Smooth muscle cell (in vitro differentiated cells): ENCODE results near the gene TBC1D22B. TPM values are rescaled to one million over a fixed set of nuclear protein-coding genes. Genes with fewer than 3 reads are reported as not detected.

Experiments used
- DNase-seq: peaks from one replicate; lab custom pipeline; 2025; ENCODE audit not compliant: unreplicated experiment; lab: John Stamatoyannopoulos, UW
- H2AFZ ChIP-seq: fragments of 200-600 bp; sonication (generic); 2 replicates; pipeline ENCODE4 v1.6.0; 2016; ENCODE audit warnings: antibody characterized with exemption, low read depth, mild to moderate bottlenecking
- H3F3A ChIP-seq: fragments of 200-600 bp; sonication (generic); 2 replicates; pipeline ENCODE4 v1.6.0; 2017; ENCODE audit warnings: antibody characterized with exemption, low read depth
- H3K27ac ChIP-seq: fragments of 200-600 bp; sonication (generic); 2 replicates; pipeline ENCODE4 v1.5.1; 2016; ENCODE audit warnings: low read depth, mild to moderate bottlenecking
- H3K27me3 ChIP-seq: fragments of 200-600 bp; sonication (generic); 2 replicates; pipeline ENCODE4 v1.6.1; 2016; ENCODE audit warnings: low read depth, mild to moderate bottlenecking
- H3K36me3 ChIP-seq: fragments of 200-600 bp; sonication (generic); 2 replicates; pipeline ENCODE4 v1.5.1; 2016; ENCODE audit warnings: low read depth
- H3K4me1 ChIP-seq: fragments of 200-600 bp; sonication (generic); 2 replicates; pipeline ENCODE4 v1.5.1; 2016; ENCODE audit warnings: low read depth
- H3K4me2 ChIP-seq: fragments of 200-600 bp; sonication (generic); 2 replicates; pipeline ENCODE4 v1.6.0; 2016; ENCODE audit warnings: mild to moderate bottlenecking
- H3K4me3 ChIP-seq: fragments of 200-600 bp; sonication (generic); 2 replicates; pipeline ENCODE4 v1.5.1; 2016; ENCODE audit warnings: mild to moderate bottlenecking
- H3K79me2 ChIP-seq: fragments of 200-600 bp; sonication (generic); 2 replicates; pipeline ENCODE4 v1.6.0; 2016; ENCODE audit warnings: low read depth, mild to moderate bottlenecking
- H3K9ac ChIP-seq: fragments of 200-600 bp; sonication (generic); 2 replicates; pipeline ENCODE4 v1.6.0; 2016; ENCODE audit warnings: low read depth
- H3K9me3 ChIP-seq: fragments of 200-600 bp; sonication (generic); replicated peaks from 2 replicates; pipeline ENCODE4 v1.5.1; 2016; ENCODE audit warnings: low read depth
- H4K20me1 ChIP-seq: fragments of 200-600 bp; sonication (generic); 2 replicates; pipeline ENCODE4 v1.6.0; 2016; ENCODE audit warnings: low read depth
- CTCF ChIP-seq: fragments of 200-600 bp; sonication (generic); IDR thresholded peaks from 2 replicates; pipeline ENCODE4 v1.5.1; 2017; ENCODE audit warnings: borderline replicate concordance, mild to moderate bottlenecking, antibody characterized with exemption; ENCODE audit not compliant: insufficient read depth, poor library complexity, severe bottlenecking
- WGBS: methylation state at CpG from one replicate; pipeline ENCODE4 v1.1.7; 2016; ENCODE audit warnings: low lambda C conversion rate; 5-methylcytosine and 5-hydroxymethylcytosine counted together
- polyA plus RNA-seq: library from polyadenylated mRNA; unstranded; fragments of >200 nt; fragmentation: Nextera tagmentation; extraction: Ambion mirVana; gene quantifications from 2 replicates; pipeline ENCODE4 v1.2.1, GENCODE V29; 2016
- total RNA-seq: library from RNA; depleted of rRNA; stranded (reverse); fragments of >200 nt; gene quantifications from 2 replicates; pipeline ENCODE4 v1.2.3, GENCODE V29; 2014

The TBC1D22B gene
- total and polyA plus RNA-seq, 2 experiments from 2014 or later: 5.6 to 7.2 TPM

DNA sequence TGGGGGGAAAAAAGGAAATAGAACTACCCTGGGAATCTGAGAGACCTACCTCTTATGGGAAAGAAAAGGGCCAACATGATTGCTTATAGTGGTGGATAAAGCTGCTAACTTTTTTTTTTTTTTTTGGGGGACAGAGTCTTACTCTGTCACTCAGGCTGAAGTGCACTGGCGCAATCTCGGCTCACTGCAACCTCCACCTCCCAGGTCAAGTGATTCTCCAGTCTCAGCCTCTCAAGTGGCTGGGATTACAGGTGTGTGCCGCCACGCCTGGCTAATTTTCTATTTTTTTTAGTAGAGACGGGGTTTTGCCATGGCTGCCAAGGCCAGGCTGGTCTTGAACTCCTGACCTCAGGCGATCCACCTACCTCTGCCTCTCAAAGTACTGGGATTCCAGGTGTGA is 39.5 kb upstream of the TBC1D22B start:
- no peaks in the 10 kb centered on the region for H3K27me3 ChIP-seq
- no peaks in the 10 kb centered on the region for H4K20me1 ChIP-seq
- no peak overlapping the region for H3K4me3 ChIP-seq
- peaks cover 4% of the 10 kb centered on the region for H3K4me1 ChIP-seq
- H3F3A ChIP-seq: peaks cover 12% of the 10 kb centered on the region
- TF ChIP-seq CTCF: no peak
- H3K27ac ChIP-seq: no peak overlapping the region
- H3K4me2 ChIP-seq: no peak overlapping the region
- no peaks in the 10 kb centered on the region for H3K79me2 ChIP-seq
- 97% methylated on average over 6 of the region's 6 CpGs for WGBS
- H3K36me3 ChIP-seq: no peaks in the 10 kb centered on the region
- DNase-seq: no peak
- H3K9me3 ChIP-seq: no peaks in the 10 kb centered on the region
- no peak overlapping the region for H2AFZ ChIP-seq
- no peak overlapping the region for H3K9ac ChIP-seq

DNA sequence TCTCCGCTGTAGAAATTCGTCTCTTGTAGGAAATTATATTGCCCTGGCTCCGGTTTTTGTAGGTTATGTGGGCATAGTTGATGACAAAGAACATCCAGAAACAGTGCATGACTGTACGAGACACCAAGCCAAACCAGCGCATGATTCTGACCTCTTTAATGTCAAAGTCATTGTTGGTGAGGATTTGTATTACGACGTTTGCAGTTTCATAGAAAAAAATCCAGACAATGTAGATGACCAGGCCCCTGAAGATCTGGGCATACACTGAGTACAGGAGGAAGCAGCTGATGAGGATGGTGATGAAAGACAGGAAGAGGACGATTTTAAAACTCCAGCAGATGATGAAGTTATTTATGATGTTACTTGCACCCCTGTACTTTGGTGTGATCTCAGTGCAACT is 39.1 kb upstream of the TBC1D22B start:
- Histone ChIP-seq H3F3A (peaks cover 14% of the 10 kb centered on the region), H3K4me1 (peaks cover 5% of the 10 kb centered on the region), H3K36me3 (no peaks in the 10 kb centered on the region), H3K27me3 (no peaks in the 10 kb centered on the region), H3K27ac (no peak overlapping the region), H3K4me2 (no peak overlapping the region), H2AFZ (no peak overlapping the region), H3K79me2 (no peaks in the 10 kb centered on the region), H3K9ac (no peak overlapping the region), H3K9me3 (no peaks in the 10 kb centered on the region), H3K4me3 (no peak overlapping the region), H4K20me1 (no peaks in the 10 kb centered on the region)
- no peak for DNase-seq
- WGBS: 89% methylated on average over 8 of the region's 8 CpGs
- TF ChIP-seq CTCF: no peak

- Histone ChIP-seq H3K36me3 (no peaks in the 10 kb centered on the region), H2AFZ (peak overlapping the region; percentile 96), H3K4me3 (peak overlapping the region; percentile 81), H3F3A (peaks cover 14% of the 10 kb centered on the region), H3K27me3 (no peaks in the 10 kb centered on the region), H3K9ac (no peak overlapping the region), H3K9me3 (no peaks in the 10 kb centered on the region), H4K20me1 (no peaks in the 10 kb centered on the region), H3K4me2 (peak overlapping the region; percentile 93), H3K79me2 (no peaks in the 10 kb centered on the region), H3K4me1 (peaks cover 5% of the 10 kb centered on the region), H3K27ac (no peak overlapping the region)
- no peak for DNase-seq
- no peak for TF ChIP-seq CTCF
- 46% methylated on average over 6 of the region's 6 CpGs for WGBS
Measured at GRCh38 chr6:37221585-37222124, 35.9 kb upstream of the TBC1D22B start.

- H3K4me3 ChIP-seq: peak overlapping the region; percentile 81
- no peaks in the 10 kb centered on the region for H3K79me2 ChIP-seq
- H2AFZ ChIP-seq: peak overlapping the region; percentile 96
- H3K27ac ChIP-seq: no peak overlapping the region
- H3K27me3 ChIP-seq: no peaks in the 10 kb centered on the region
- DNase-seq: peak; percentile 81
- H3K4me2 ChIP-seq: peak overlapping the region; percentile 93
- no peaks in the 10 kb centered on the region for H3K9me3 ChIP-seq
- peaks cover 5% of the 10 kb centered on the region for H3K4me1 ChIP-seq
- no peaks in the 10 kb centered on the region for H4K20me1 ChIP-seq
- under 1% methylated on average over 39 of the region's 39 CpGs for WGBS
- no peak for TF ChIP-seq CTCF
- H3K9ac ChIP-seq: no peak overlapping the region
- H3K36me3 ChIP-seq: no peaks in the 10 kb centered on the region
- peaks cover 14% of the 10 kb centered on the region for H3F3A ChIP-seq
Measured at GRCh38 chr6:37222125-37222967, 35.2 kb upstream of the TBC1D22B start.
